Activated CD8-positive, alpha-beta T cell treated with anti-CD3 and anti-CD28 coated beads, Interleukin-2, amount 10 ng/mL, durations not matched to agents 7 days and 5 days (primary cell): Measurements from ENCODE around the gene SRCIN1. TPM values are rescaled to one million over a fixed set of nuclear protein-coding genes. Genes with fewer than 3 reads are reported as not detected.
A peak's percentile ranks its signal among the peaks of the same experiment; 100 is the strongest.

Experiments used
- ATAC-seq: fragments of 150-1000 bp; cut with Tn5 transposase; one replicate; pipeline ENCODE4 v1.10.0; 2021; ENCODE audit warnings: moderate library complexity
- CTCF ChIA-PET: fragments of 350-600 bp; sonication (Branson Sonifier 250); formaldehyde crosslinking; loops from one replicate; lab custom pipeline; 2021; ENCODE audit warnings: antibody characterized with exemption; lab: Charles Lee
- POLR2A ChIA-PET: fragments of 350-600 bp; sonication (Branson Sonifier 250); formaldehyde crosslinking; loops from one replicate; lab custom pipeline; 2021; ENCODE audit warnings: antibody characterized with exemption; lab: Charles Lee
- DNase-seq: peaks from one replicate; pipeline ENCODE4 v3.0.0-alpha.2; 2020
- H3K27ac Mint-ChIP-seq: one replicate; pipeline ENCODE4 v1.8.0; 2021; ENCODE audit warnings: mild to moderate bottlenecking, mixed read lengths
- H3K27me3 Mint-ChIP-seq: one replicate; pipeline ENCODE4 v1.8.0; 2021; ENCODE audit warnings: low read depth, mixed read lengths
- H3K36me3 Mint-ChIP-seq: one replicate; pipeline ENCODE4 v1.8.0; 2021; ENCODE audit warnings: low read depth, mixed read lengths
- H3K4me1 Mint-ChIP-seq: one replicate; pipeline ENCODE4 v1.8.0; 2021; ENCODE audit warnings: low read depth, mixed read lengths
- H3K4me3 Mint-ChIP-seq: one replicate; pipeline ENCODE4 v1.8.0; 2021; ENCODE audit warnings: mild to moderate bottlenecking, mixed read lengths
- H3K9me3 Mint-ChIP-seq: one replicate; pipeline ENCODE4 v1.8.0; 2022; ENCODE audit warnings: mixed read lengths; ENCODE audit not compliant: insufficient read depth
- total RNA-seq, 2 experiments: library from RNA; stranded (reverse); gene quantifications; one replicate each; pipeline ENCODE4 v1.2.3, GENCODE V29; 2021

SRCIN1 gene
- total RNA-seq, 2 experiments from 2014 or later, result 0.34 TPM; not detected in 1

DNA sequence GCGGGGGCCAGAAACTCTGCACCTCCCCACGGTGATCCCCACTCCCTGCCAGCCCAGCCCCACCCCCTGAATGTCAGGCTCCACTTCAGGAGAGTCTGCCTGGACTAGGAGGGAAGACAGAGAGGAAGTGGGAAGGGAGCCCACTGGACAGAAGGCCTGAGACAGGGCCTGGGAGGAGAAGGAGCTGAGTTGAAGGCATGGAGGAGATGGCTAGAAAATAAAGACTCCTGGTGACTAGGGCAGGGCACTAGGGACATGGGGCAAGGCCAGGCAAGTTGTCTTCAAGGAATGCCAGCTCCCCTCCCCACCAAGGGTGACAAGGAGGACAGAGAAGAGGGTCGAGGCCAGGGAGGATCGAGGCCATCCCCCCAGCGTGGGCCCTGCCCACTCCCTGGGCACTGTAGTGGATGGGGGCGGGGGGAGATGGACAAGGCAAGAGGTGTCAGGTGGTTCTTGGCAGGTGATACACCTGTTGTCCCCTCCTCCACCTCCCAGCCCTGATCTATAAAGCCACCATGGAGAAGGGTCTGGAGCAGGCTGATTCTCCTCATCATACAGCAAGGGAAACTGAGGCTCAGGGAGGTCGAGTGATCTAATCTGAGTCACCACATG, 19.7 kb downstream of the SRCIN1 start:
- DNase-seq (no peak), ATAC-seq (no peak)
- peaks cover 37% of the 10 kb centered on the region for H3K4me1 Mint-ChIP-seq
- H3K27ac Mint-ChIP-seq, result no peak overlapping the region
- POLR2A ChIA-PET, result interaction anchor here (0.6 kb wide), 1 partner anchor 184 kb away, joined by 3 read pairs; no protein-coding TSS in a partner anchor
- H3K27me3 Mint-ChIP-seq, result peaks cover 70% of the 10 kb centered on the region
- H3K9me3 Mint-ChIP-seq, result no peaks in the 10 kb centered on the region
- H3K36me3 Mint-ChIP-seq, result no peaks in the 10 kb centered on the region
- CTCF ChIA-PET, result interaction anchor here (0.9 to 9.7 kb wide), 2 partner anchors 27 to 31 kb away, joined by 3 to 136 read pairs; no protein-coding TSS in a partner anchor
- no peak overlapping the region for H3K4me3 Mint-ChIP-seq

DNA sequence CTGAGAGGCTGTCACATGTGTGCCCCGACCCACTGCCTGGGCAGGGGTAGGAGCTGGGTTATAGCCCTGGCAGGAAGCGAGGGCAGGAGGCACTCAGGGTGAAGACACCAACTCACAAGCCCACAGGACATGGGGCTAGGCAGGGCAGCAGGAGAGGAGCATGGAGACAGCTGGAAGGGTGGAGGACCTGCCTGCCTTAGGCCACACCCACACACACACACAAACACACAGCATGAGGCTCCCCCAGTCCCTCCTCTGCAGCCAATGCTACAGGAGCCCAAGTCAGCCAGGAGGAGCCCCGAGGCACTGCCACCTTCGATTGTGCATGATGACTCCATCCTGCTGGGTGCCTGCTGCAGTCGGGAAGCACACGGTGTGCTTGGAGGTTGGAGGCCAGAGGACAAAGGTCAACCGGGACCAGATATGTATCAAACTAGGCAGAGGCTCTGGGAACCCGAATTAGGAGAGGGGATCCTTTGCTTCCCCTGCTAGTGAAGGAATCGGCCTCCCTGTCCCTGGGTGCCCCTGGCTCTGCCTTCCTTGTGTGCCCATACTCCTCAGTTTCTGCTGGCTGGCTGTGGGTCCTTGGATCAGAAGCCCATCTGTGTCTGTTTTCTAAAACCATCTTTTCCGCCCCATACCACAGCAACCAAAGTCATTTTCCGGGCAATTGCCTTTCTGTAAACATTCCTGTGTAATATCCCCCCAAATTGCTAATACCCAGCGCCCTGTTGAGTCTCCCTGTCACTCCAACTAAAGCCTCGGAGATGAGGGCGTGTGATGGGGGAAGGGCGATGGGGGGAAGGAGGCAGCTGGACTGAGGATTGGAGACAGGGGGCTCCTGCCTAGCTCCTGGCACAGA, 20.5 kb downstream of the SRCIN1 start:
- no peak for ATAC-seq
- POLR2A ChIA-PET, result interaction anchor here (1.3 kb wide), 1 partner anchor 27 kb away, joined by 3 read pairs; no protein-coding TSS in a partner anchor
- CTCF ChIA-PET, result interaction anchor here (1.1 to 9.7 kb wide), 8 partner anchors 8 to 36 kb away, joined by 4 to 136 read pairs (median 10); no protein-coding TSS in a partner anchor

DNA sequence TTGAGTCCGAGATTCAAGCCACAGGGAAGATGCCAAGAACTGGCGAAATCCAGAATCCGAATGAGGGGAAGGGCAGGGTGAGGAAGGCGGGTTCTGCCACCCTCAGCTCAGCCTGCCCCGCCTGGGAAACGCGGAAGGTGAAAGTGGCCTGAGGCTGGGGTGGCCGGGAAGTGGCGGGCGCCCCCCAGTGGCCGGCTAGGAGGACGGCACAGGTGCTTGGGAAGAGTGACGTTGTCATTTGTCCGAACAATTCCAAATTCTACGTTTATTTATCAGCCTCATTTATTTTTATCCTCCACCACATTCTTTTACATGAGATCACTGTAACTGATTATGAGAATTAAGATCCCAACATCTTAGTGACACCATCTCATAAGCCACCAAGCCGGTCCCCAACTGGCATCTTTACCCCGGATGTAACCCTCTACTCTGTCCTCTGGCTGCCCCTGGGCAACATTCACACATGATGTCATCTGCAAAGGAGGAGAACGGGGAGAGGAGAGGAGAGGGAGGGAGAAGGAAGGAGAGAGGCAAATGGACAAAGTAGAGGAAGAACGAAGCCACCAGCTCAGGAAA, 21.3 kb downstream of the SRCIN1 start:
- no peaks in the 10 kb centered on the region for H3K36me3 Mint-ChIP-seq
- ChIA-PET CTCF (interaction anchor here (0.6 to 9.7 kb wide), 15 partner anchors 9 to 165 kb away, joined by 3 to 136 read pairs (median 4); no protein-coding TSS in a partner anchor), POLR2A (interaction anchor here (1.3 kb wide), 1 partner anchor 26 kb away, joined by 3 read pairs; no protein-coding TSS in a partner anchor)
- DNase-seq (peak; percentile 65), ATAC-seq (peak; percentile 72)
- H3K27me3 Mint-ChIP-seq, result peaks cover 70% of the 10 kb centered on the region
- H3K4me1 Mint-ChIP-seq, result peaks cover 30% of the 10 kb centered on the region
- no peak overlapping the region for H3K27ac Mint-ChIP-seq
- no peak overlapping the region for H3K4me3 Mint-ChIP-seq
- no peaks in the 10 kb centered on the region for H3K9me3 Mint-ChIP-seq

More for the DNA sequence above, 20.5 kb downstream of the SRCIN1 start:
- Mint-ChIP-seq H3K27me3 (peaks cover 68% of the 10 kb centered on the region), H3K36me3 (no peaks in the 10 kb centered on the region), H3K9me3 (no peaks in the 10 kb centered on the region), H3K4me3 (no peak overlapping the region), H3K4me1 (peaks cover 30% of the 10 kb centered on the region), H3K27ac (no peak overlapping the region)
- no peak for DNase-seq

DNA sequence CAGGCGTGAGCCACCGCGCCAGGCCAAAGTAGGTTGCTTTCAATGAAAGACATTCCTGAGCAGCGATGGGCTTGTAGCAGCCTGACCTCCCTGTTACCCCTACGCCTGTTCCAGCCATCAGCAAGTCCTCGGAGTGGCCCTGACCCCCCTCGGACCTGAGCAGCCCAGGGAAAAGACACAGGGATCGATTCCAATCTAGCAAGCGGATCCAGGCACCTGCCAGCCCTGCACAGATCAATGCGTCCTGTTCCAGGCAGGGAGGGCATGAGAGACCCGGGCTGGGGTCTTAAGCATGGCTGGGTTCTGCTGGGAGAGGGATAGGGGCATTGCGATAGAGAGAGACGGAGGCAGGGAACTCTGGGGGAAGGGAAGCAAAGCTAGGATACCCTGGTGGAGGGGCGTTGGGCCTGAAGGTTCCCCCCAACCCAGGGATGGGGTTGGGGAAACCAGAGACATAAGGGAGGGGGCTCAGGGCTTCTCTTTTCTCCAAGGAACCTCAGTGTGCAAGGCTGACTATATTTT, 21.9 kb downstream of the SRCIN1 start:
- H3K9me3 Mint-ChIP-seq, result no peaks in the 10 kb centered on the region
- ATAC-seq, result no peak
- POLR2A ChIA-PET, result interaction anchor here (1.3 kb wide), 1 partner anchor 25 kb away, joined by 3 read pairs; no protein-coding TSS in a partner anchor
- H3K4me1 Mint-ChIP-seq, result peaks cover 30% of the 10 kb centered on the region
- H3K27me3 Mint-ChIP-seq, result peaks cover 71% of the 10 kb centered on the region
- CTCF ChIA-PET, result interaction anchor here (0.6 to 9.7 kb wide), 14 partner anchors 9 to 164 kb away, joined by 3 to 136 read pairs (median 4); no protein-coding TSS in a partner anchor
- H3K4me3 Mint-ChIP-seq, result no peak overlapping the region
- H3K36me3 Mint-ChIP-seq, result no peaks in the 10 kb centered on the region
- no peak for DNase-seq
- H3K27ac Mint-ChIP-seq, result no peak overlapping the region

DNA sequence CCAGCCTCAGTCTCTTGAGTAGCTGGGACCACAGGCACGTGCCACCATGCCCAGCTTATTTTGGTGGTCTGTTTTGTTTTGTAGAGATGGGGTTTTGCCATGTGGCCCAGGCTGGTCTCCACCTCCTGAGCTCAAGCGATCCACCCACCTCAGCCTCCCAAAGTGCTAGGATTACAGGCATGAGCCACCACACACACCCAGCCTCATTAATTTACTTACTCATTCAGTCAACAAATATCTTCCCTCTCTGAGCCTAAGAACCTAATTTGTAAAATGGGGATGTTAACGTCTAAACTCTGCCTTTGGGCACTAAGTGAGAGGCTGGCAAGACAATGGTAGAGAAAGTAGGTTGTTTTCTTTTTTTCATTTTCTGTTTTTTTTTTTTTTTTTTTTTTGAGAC, 22.6 kb downstream of the SRCIN1 start:
- no peak for ATAC-seq
- no peak for DNase-seq
- Mint-ChIP-seq H3K27ac (no peak overlapping the region), H3K4me1 (peaks cover 29% of the 10 kb centered on the region), H3K9me3 (no peaks in the 10 kb centered on the region), H3K36me3 (no peaks in the 10 kb centered on the region), H3K27me3 (peaks cover 67% of the 10 kb centered on the region), H3K4me3 (no peak overlapping the region)
- ChIA-PET POLR2A (no interaction called here), CTCF (interaction anchor here (0.8 to 9.7 kb wide), 8 partner anchors 10 to 84 kb away, joined by 3 to 136 read pairs (median 7); no protein-coding TSS in a partner anchor)

DNA sequence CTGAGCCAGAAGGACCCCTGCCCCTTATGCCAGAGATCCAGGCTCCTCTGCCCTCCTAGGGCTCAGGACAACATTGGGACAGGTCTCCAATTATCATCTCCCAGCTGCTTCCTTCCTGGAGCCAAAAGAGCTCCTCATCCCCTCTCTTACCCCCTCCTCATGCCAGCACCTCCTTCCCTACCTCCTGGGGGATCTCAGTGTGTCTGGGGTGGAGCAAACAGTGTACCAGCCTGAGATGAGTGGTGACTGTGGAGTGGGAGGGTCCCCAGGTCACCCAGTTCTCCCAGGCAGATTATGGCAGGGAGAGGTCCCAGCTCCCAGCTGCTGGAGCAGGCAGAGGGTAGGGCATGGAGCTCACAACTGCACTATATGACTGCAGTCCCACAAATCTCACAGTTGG, 23.7 kb downstream of the SRCIN1 start:
- Mint-ChIP-seq H3K4me1 (peaks cover 18% of the 10 kb centered on the region), H3K27ac (no peak overlapping the region), H3K27me3 (peaks cover 67% of the 10 kb centered on the region), H3K36me3 (no peaks in the 10 kb centered on the region), H3K4me3 (no peak overlapping the region), H3K9me3 (no peaks in the 10 kb centered on the region)
- ChIA-PET POLR2A (no interaction called here), CTCF (interaction anchor here (0.7 to 9.7 kb wide), 6 partner anchors 19 to 85 kb away, joined by 3 to 136 read pairs (median 4); partner anchors contain the start of gene SRCIN1)
- DNase-seq (no peak), ATAC-seq (no peak)

DNA sequence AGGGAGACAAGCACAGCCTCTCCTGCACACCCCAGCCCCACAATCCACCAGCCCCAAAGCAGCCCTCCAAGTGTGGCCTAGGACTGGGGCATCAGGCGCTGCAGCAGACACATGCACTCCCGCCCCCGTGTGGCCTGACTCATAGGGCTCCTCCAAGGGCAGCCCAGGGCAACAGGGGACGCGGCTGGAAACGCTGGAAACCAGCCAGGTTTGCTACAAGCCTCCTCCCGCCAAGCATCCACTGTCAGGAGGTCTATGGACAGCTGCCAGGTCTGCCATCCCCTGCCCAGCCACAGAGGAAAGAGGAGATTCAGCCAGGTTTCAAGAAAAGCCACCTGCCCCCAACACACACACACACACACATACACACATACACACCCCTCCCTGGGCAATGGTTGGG, 25.8 kb downstream of the SRCIN1 start:
- Mint-ChIP-seq H3K4me3 (no peak overlapping the region), H3K36me3 (no peaks in the 10 kb centered on the region), H3K27me3 (peaks cover 71% of the 10 kb centered on the region), H3K4me1 (peaks cover 8% of the 10 kb centered on the region), H3K27ac (no peak overlapping the region), H3K9me3 (no peaks in the 10 kb centered on the region)
- peak; percentile 38 for ATAC-seq
- CTCF ChIA-PET, result interaction anchor here (1.4 kb wide), 1 partner anchor 21 kb away, joined by 4 read pairs; no protein-coding TSS in a partner anchor
- no peak for DNase-seq
- POLR2A ChIA-PET, result no interaction called here

DNA sequence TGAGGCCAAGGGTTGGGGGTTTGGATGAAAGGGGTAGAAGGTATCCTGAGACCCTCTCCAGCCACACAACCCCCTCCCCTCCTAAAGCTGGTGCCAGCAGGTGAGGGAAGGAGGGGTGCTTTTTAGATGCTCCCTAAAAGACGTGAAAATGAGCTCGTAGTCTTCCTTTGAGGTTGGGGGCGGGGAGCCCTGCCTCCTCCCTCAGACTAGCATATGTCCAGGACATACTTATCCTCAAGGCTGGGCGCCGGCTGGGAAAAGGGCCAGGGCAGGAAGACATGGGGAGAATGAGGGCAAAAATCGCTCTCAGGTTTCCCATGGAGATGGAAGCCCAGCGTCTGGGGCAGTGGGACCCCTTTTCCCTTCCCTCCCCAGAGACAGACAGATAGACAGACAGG, 26.7 kb downstream of the SRCIN1 start:
- H3K27me3 Mint-ChIP-seq, result peaks cover 75% of the 10 kb centered on the region
- H3K27ac Mint-ChIP-seq, result no peak overlapping the region
- H3K9me3 Mint-ChIP-seq, result no peaks in the 10 kb centered on the region
- no peak for ATAC-seq
- DNase-seq, result no peak
- no peaks in the 10 kb centered on the region for H3K36me3 Mint-ChIP-seq
- H3K4me3 Mint-ChIP-seq, result no peak overlapping the region
- H3K4me1 Mint-ChIP-seq, result peaks cover 1% of the 10 kb centered on the region
- ChIA-PET POLR2A (no interaction called here), CTCF (interaction anchor here (1.4 kb wide), 1 partner anchor 20 kb away, joined by 4 read pairs; no protein-coding TSS in a partner anchor)

DNA sequence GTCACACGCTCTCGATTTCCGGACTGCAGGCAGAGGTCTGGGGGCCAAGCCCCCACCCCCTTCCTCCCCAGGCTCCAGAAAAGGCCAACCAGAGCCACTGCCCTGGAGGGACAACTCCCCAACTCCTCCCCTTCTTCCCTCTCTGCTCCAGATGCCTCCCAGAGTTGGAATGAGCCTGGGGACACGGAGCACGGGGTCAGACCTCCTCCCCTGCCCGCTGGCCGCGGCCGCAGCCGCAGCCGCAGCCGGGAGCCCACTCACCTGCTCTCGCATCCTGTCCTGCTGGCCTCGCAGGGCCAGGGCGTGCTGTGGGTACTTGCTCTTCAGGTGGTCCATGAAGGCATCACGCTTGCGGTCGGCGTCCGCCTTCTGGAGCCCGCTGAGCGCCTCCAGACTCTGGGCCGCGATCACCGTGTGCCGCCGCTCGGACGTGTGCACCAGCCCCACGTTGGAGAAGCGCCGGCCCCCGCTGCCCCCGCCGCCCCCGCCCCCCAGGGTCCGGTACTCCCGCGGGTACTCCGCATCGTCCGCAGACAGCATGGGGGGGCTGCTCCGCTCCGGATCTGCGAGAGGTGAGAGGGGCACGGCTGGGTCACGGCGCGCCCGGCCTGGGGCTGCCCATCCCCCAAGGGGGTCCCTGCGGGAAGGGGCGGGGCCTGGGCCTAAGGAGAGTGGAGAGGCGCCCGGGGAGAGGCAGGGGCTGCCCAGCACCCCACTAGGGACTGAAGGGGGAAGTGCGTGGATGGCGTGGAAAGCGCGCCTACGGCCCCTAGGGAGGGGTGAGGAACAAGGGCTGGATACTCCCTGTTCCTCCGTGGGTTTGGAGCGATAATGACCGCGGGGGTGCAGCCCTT, 27.3 kb downstream of the SRCIN1 start:
- Mint-ChIP-seq H3K27me3 (peaks cover 81% of the 10 kb centered on the region), H3K27ac (no peak overlapping the region), H3K4me1 (no peaks in the 10 kb centered on the region), H3K4me3 (no peak overlapping the region), H3K36me3 (no peaks in the 10 kb centered on the region), H3K9me3 (no peaks in the 10 kb centered on the region)
- no peak for ATAC-seq
- CTCF ChIA-PET, result interaction anchor here (1.4 to 2.1 kb wide), 3 partner anchors 19 to 20 kb away, joined by 4 to 8 read pairs (median 5); no protein-coding TSS in a partner anchor
- POLR2A ChIA-PET, result no interaction called here
- DNase-seq, result no peak

DNA sequence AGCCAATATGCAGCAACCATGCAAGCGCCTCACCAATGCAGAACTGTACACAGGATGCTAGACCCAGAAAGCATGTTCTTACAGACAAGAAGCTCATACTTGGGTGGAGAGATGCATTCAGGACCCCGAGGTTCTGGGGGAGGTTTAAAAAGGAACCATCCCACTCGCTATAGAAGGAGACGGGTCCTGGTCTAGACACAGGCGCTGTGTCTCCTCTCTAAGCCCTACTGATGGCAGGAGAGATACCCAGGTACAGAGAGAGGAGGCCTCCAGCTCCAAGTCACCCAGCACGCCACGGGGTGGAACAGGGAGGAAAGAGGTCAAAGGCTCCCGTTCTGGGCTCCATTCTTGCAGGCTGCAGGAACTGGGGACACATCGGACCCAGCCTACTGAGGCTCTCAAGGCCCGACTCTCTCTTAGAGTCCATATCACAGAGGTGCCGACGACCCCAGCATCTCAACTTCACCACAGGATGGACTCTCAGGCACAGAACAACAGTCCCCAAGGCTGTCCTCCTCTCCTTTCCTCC, 28.0 kb downstream of the SRCIN1 start:
- H3K9me3 Mint-ChIP-seq, result no peaks in the 10 kb centered on the region
- no peak overlapping the region for H3K4me3 Mint-ChIP-seq
- no peak overlapping the region for H3K27ac Mint-ChIP-seq
- ATAC-seq (no peak), DNase-seq (no peak)
- ChIA-PET POLR2A (no interaction called here), CTCF (interaction anchor here (2.0 to 2.1 kb wide), 2 partner anchors 19 to 20 kb away, joined by 5 to 8 read pairs; no protein-coding TSS in a partner anchor)
- peaks cover 83% of the 10 kb centered on the region for H3K27me3 Mint-ChIP-seq
- no peaks in the 10 kb centered on the region for H3K36me3 Mint-ChIP-seq
- peaks cover 2% of the 10 kb centered on the region for H3K4me1 Mint-ChIP-seq
